Thyroid gland (tissue), 4 donors: ENCODE data around the gene SH3RF3. TPM values are rescaled to one million over a fixed set of nuclear protein-coding genes. Genes with fewer than 3 reads are reported as not detected.

Experiments used
- DNase-seq, 2 donors: peaks; one replicate each; pipeline ENCODE4 v3.0.0-alpha.2; 2019
- H3K27ac ChIP-seq, 3 donors: fragments of 200-600 bp; sonication (generic); 1 replicate in 2 of 3; 2 replicates in 1 of 3; pipeline ENCODE4 v1.5.1; 2016 to 2019; ENCODE audit warnings: mild to moderate bottlenecking in 1 of 3, moderate library complexity in 1 of 3
- H3K27me3 ChIP-seq: fragments of 200-600 bp; sonication (generic); one replicate; pipeline ENCODE4 v1.5.1; 2019
- H3K36me3 ChIP-seq, 2 donors: fragments of 200-600 bp; sonication (generic); one replicate each; pipeline ENCODE4 v1.5.1; 2016 to 2019
- H3K4me1 ChIP-seq, 2 donors: fragments of 200-600 bp; sonication (generic); one replicate each; pipeline ENCODE4 v1.5.1; 2017 to 2019
- H3K4me3 ChIP-seq, 3 donors: fragments of 200-600 bp; sonication (generic); replicated peaks in 1 of 3; 1 replicate in 2 of 3; 2 replicates in 1 of 3; pipeline ENCODE4 v1.5.1; 2016; ENCODE audit warnings: mild to moderate bottlenecking in 1 of 3
- H3K9me3 ChIP-seq: fragments of 200-600 bp; sonication (generic); one replicate; pipeline ENCODE4 v1.5.1; 2017
- POLR2A ChIP-seq, 2 donors: fragments of 450-650 bp; IDR thresholded peaks; one replicate each; pipeline ENCODE4 v1.6.1; 2017; ENCODE audit warnings: antibody characterized with exemption in 2 of 2, mild to moderate bottlenecking in 2 of 2, moderate library complexity in 1 of 2
- WGBS, 2 donors: methylation state at CpG; one replicate each; pipeline ENCODE4 v1.1.5; 2017; 5-methylcytosine and 5-hydroxymethylcytosine counted together
- intact Hi-C: fragments of 100-400 bp; cut with DNase I; formaldehyde crosslinking; loops from one replicate; pipeline ENCODE4 v1.15.1; 2023
- total RNA-seq, 4 donors: library from RNA; depleted of rRNA; stranded (reverse); fragments of >200 nt; gene quantifications; one replicate each; pipeline ENCODE4 v1.2.3, GENCODE V29; 2016
- TF ChIP-seq, protein P1 (sequence below), 6 experiments: fragments of 200-600 bp in 3 of 6; fragments of 450-650 bp in 3 of 6; sonication (generic) in 3 of 6; IDR thresholded peaks; one replicate each; pipeline ENCODE4 v1.5.1; 2016 to 2019; ENCODE audit warnings: antibody characterized with exemption in 6 of 6, mild to moderate bottlenecking in 2 of 6, inconsistent platforms in 1 of 6, moderate library complexity in 1 of 6

Gene SH3RF3
- total RNA-seq, 4 donors from 2014 or later = 2.1 to 7.4 (median 2.8) TPM

DNA sequence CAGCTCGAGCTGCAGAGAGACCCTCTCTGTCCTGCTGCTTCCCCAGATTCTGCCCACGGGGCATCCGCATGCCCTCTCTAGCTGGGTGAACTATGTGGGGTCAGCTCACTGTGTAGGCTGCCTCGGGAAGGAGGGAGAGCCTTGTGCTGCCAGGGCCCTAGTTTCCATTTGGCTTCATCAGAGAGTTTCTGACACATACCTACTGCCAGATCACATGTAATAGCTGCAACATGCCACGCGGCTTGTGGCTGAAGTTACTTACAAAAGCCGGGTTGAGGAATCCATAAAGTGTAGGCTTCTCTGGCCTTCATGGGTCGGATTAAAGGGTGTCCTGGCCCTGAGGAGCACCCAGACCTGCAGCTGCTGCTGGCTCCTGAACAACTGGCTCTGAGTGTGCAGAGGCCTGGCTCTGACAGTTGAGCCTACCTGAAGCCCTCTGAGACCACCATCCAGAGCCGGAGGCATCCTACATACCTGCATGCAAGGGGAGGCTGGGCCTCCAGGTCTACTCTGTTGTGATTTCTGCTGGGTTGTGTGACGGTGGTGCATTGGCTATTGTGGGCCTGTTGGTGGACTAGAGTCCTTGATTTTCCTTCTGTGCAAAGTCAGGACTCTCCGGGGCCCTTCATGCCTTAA lies 130.0 kb downstream of the SH3RF3 start:
- Histone ChIP-seq H3K9me3 (no peaks in the 10 kb centered on the region), H3K4me3 (no peak overlapping the region), H3K4me1 (peaks cover 9 to 19% of the 10 kb centered on the region in 2 donors), H3K27me3 (no peaks in the 10 kb centered on the region), H3K36me3 (no peaks in the 10 kb centered on the region), H3K27ac (no peak overlapping the region)
- TF ChIP-seq, protein P1, sequence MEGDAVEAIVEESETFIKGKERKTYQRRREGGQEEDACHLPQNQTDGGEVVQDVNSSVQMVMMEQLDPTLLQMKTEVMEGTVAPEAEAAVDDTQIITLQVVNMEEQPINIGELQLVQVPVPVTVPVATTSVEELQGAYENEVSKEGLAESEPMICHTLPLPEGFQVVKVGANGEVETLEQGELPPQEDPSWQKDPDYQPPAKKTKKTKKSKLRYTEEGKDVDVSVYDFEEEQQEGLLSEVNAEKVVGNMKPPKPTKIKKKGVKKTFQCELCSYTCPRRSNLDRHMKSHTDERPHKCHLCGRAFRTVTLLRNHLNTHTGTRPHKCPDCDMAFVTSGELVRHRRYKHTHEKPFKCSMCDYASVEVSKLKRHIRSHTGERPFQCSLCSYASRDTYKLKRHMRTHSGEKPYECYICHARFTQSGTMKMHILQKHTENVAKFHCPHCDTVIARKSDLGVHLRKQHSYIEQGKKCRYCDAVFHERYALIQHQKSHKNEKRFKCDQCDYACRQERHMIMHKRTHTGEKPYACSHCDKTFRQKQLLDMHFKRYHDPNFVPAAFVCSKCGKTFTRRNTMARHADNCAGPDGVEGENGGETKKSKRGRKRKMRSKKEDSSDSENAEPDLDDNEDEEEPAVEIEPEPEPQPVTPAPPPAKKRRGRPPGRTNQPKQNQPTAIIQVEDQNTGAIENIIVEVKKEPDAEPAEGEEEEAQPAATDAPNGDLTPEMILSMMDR (IDR thresholded peaks at IDR 0.05) = no peak
- no peak for TF ChIP-seq POLR2A (IDR thresholded peaks at IDR 0.05)
- 89 to 99% methylated on average over 10 to 11 of the region's 11 CpGs for WGBS, 2 donors
- intact Hi-C loops = no loop called here
- no peak for DNase-seq

DNA sequence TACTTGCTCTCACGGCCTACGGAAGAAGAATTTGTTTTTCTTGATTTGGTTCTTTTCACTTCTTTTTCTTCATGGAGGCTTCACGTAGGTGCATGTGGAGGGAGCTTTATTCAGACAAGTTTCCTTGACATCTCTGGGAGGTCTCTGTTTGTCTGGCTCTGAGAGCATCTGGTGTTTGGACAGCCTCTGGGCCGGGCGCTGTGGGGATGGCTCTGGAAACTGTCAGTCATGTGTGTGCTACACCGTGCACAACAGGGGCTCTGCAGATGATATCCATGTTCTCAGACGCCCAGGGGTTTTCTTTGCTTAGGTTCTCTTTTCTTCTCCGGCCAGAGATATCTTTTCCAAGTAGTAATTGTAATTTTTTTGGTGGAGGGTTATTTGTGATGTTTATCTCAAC lies 130.7 kb downstream of the SH3RF3 start:
- 93% methylated on average over 8 of the region's 8 CpGs for WGBS, 2 donors
- H3K36me3 ChIP-seq = no peaks in the 10 kb centered on the region
- no peaks in the 10 kb centered on the region for H3K27me3 ChIP-seq
- no peak for DNase-seq
- H3K4me1 ChIP-seq = peaks cover 9 to 21% of the 10 kb centered on the region in 2 donors
- H3K27ac ChIP-seq = no peak overlapping the region
- no peaks in the 10 kb centered on the region for H3K9me3 ChIP-seq
- intact Hi-C loops = no loop called here
- H3K4me3 ChIP-seq = no peak overlapping the region
- TF ChIP-seq POLR2A (IDR thresholded peaks at IDR 0.05) = no peak
- TF ChIP-seq, protein P1 (IDR thresholded peaks at IDR 0.05) = no peak

DNA sequence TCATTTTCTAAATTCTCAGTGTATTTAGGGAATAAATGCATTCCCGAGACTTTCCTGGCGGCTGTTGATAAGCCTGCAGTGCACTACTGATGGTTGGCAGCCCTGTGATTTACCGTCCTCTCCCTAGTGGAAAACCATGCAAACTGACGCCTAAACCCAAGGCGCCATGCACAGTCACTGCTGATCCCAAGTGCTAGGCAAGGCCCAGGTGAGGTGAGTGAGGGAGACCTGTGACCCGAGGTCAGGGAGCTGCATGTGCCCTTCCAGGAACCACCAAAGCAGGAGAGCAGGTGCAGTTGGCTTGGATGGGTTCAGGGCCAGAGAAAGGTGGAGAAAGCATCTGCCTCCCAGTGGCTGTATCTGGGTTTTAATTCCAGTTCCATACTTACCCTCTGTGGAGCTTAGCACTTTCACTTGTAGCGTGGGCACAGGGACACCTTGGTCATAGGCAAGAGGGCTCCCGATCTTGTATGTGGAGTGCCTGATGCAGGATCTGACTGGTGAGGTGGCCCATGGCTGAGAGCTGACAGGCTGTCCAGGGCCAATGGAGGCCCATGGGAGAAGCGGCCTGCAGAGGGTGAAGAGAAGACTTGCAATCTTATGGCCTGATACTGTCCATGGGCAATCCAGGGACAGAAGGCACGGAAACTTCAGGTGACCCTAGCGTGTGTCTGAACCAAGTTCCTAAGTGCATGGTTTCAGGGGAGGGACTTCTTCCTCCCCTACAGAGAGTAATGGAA lies 131.3 kb downstream of the SH3RF3 start:
- DNase-seq = no peak
- Histone ChIP-seq H3K4me3 (no peak overlapping the region), H3K27me3 (no peaks in the 10 kb centered on the region), H3K9me3 (no peaks in the 10 kb centered on the region), H3K36me3 (no peaks in the 10 kb centered on the region), H3K4me1 (peaks cover 11 to 28% of the 10 kb centered on the region in 2 donors), H3K27ac (no peak overlapping the region)
- intact Hi-C loops = no loop called here
- TF ChIP-seq POLR2A (IDR thresholded peaks at IDR 0.05) = no peak
- TF ChIP-seq, protein P1 (IDR thresholded peaks at IDR 0.05) = no peak
- WGBS, 2 donors = 95 to 97% methylated on average over 11 of the region's 11 CpGs

DNA sequence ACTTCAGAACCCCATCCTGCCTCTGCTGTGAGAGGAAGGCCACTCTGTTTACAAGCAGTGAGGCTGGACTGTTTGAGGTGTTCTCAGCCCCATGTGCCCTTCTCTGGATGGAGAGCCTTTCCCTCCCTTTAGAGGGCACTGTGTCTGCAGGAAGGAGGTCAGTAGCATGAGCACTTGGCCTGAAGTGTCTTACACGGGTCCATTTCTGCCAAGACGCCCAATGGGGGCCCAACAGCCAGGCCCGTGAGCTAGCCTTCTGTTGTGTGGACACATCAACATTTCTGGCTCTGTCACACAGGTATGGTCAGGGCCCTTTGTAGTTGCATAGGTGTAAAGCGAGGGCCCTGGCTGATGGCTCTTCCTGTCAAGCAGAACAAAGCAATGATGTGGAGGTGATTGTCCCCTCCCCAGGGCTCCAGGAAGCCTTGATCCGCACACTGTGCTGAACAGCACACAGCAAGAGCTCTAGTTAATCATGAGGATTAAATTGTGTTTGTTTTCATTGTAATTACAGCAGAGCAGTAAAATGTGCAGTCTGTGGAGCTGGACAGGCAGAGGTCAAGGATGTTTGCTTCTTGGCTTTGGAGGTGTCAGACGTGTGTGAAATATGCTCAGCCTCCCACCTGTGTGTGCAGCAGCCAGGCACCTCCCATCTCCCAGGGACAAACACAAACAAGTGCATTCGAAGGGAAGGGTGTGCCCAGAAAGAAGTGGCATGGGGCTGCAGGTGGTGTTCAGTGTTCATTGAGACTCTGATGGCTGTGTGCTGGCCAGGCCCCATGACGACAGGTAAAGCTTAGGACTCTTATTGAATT lies 132.1 kb downstream of the SH3RF3 start:
- Histone ChIP-seq H3K9me3 (no peaks in the 10 kb centered on the region), H3K27me3 (no peaks in the 10 kb centered on the region), H3K27ac (no peak overlapping the region), H3K36me3 (no peaks in the 10 kb centered on the region), H3K4me1 (peaks cover 15 to 30% of the 10 kb centered on the region in 2 donors), H3K4me3 (no peak overlapping the region)
- TF ChIP-seq, protein P1 (IDR thresholded peaks at IDR 0.05) = peak in 4 of 6 experiments; percentile 8 to 39 (median 26)
- no peak for TF ChIP-seq POLR2A (IDR thresholded peaks at IDR 0.05)
- WGBS, 2 donors = 70 to 71% methylated on average over 8 of the region's 8 CpGs
- intact Hi-C loops = no loop called here
- peak in 1 of 2 donors; percentile 37 for DNase-seq
